Activated CD4-positive, CD25-positive, alpha-beta regulatory T cell (primary cell): ENCODE data around the gene PDE4D.

ENCODE experiments used
- DNase-seq, 4 experiments: peaks; one replicate each; lab custom pipeline; 2025; lab: John Stamatoyannopoulos, UW

Gene PDE4D

GRCh38 chr5:59838989-59839388, 54.5 kb downstream of the PDE4D start:
- no peak for DNase-seq

- no peak for DNase-seq
Measured at GRCh38 chr5:59838067-59838466, 55.5 kb downstream of the PDE4D start.

GRCh38 chr5:59837071-59837470, 56.5 kb downstream of the PDE4D start:
- no peak for DNase-seq

GRCh38 chr5:59835800-59836199, 57.7 kb downstream of the PDE4D start:
- no peak for DNase-seq

GRCh38 chr5:59833448-59833847, 60.1 kb downstream of the PDE4D start:
- no peak for DNase-seq

GRCh38 chr5:59832577-59833301, 60.8 kb downstream of the PDE4D start:
- DNase-seq, result no peak

GRCh38 chr5:59831326-59832010, 62.1 kb downstream of the PDE4D start:
- DNase-seq, result no peak

GRCh38 chr5:59830536-59831200, 62.9 kb downstream of the PDE4D start:
- DNase-seq, result no peak

- no peak for DNase-seq
Measured at GRCh38 chr5:59829922-59830321, 63.6 kb downstream of the PDE4D start.

- no peak for DNase-seq
Measured at GRCh38 chr5:59829386-59829785, 64.1 kb downstream of the PDE4D start.

- no peak for DNase-seq
Measured at GRCh38 chr5:59828623-59829022, 64.9 kb downstream of the PDE4D start.

GRCh38 chr5:59826996-59827395, 66.5 kb downstream of the PDE4D start:
- DNase-seq, result no peak

- DNase-seq, result no peak
Measured at GRCh38 chr5:59823420-59823819, 70.1 kb downstream of the PDE4D start.

GRCh38 chr5:59819806-59820205, 73.7 kb downstream of the PDE4D start:
- no peak for DNase-seq

- no peak for DNase-seq
Measured at GRCh38 chr5:59817536-59817935, 76.0 kb downstream of the PDE4D start.

GRCh38 chr5:59816654-59817300, 76.7 kb downstream of the PDE4D start:
- no peak for DNase-seq

- DNase-seq, result no peak
Measured at GRCh38 chr5:59814537-59814872, 79.0 kb downstream of the PDE4D start.

GRCh38 chr5:59813761-59814536, 79.6 kb downstream of the PDE4D start:
- DNase-seq, result no peak

GRCh38 chr5:59810041-59810440, 83.5 kb downstream of the PDE4D start:
- peak; percentile 12 to 34 (median 14) for DNase-seq

- DNase-seq, result no peak
Measured at GRCh38 chr5:59807806-59808205, 85.7 kb downstream of the PDE4D start.

- DNase-seq, result no peak
Measured at GRCh38 chr5:59800347-59800893, 93.1 kb downstream of the PDE4D start.
